ENCODE results near the gene INTS11.

- TF ChIP-seq ZC3H10 (CRISPR knock-in tag; IDR thresholded peaks at IDR 0.05) (no peak), ZNF70 (CRISPR knock-in tag; IDR thresholded peaks at IDR 0.05) (no peak), PATZ1 (CRISPR knock-in tag; IDR thresholded peaks at IDR 0.05; ENCODE audit: borderline replicate concordance) (no peak), TOX (CRISPR knock-in tag; IDR thresholded peaks at IDR 0.05; ENCODE audit: borderline replicate concordance) (no peak), SNAI2 (CRISPR knock-in tag; IDR thresholded peaks at IDR 0.05) (no peak), RARB (CRISPR knock-in tag; IDR thresholded peaks at IDR 0.05) (no peak), ZFP30 (CRISPR knock-in tag; IDR thresholded peaks at IDR 0.05) (no peak), GLIS3 (CRISPR knock-in tag; IDR thresholded peaks at IDR 0.05) (no peak), ZFP3 (CRISPR knock-in tag; IDR thresholded peaks at IDR 0.05) (no peak)
- TF ChIP-seq, protein P1, sequence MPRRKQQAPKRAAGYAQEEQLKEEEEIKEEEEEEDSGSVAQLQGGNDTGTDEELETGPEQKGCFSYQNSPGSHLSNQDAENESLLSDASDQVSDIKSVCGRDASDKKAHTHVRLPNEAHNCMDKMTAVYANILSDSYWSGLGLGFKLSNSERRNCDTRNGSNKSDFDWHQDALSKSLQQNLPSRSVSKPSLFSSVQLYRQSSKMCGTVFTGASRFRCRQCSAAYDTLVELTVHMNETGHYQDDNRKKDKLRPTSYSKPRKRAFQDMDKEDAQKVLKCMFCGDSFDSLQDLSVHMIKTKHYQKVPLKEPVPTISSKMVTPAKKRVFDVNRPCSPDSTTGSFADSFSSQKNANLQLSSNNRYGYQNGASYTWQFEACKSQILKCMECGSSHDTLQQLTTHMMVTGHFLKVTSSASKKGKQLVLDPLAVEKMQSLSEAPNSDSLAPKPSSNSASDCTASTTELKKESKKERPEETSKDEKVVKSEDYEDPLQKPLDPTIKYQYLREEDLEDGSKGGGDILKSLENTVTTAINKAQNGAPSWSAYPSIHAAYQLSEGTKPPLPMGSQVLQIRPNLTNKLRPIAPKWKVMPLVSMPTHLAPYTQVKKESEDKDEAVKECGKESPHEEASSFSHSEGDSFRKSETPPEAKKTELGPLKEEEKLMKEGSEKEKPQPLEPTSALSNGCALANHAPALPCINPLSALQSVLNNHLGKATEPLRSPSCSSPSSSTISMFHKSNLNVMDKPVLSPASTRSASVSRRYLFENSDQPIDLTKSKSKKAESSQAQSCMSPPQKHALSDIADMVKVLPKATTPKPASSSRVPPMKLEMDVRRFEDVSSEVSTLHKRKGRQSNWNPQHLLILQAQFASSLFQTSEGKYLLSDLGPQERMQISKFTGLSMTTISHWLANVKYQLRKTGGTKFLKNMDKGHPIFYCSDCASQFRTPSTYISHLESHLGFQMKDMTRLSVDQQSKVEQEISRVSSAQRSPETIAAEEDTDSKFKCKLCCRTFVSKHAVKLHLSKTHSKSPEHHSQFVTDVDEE (CRISPR knock-in tag; IDR thresholded peaks at IDR 0.05): no peak
- TF ChIP-seq, protein P2, sequence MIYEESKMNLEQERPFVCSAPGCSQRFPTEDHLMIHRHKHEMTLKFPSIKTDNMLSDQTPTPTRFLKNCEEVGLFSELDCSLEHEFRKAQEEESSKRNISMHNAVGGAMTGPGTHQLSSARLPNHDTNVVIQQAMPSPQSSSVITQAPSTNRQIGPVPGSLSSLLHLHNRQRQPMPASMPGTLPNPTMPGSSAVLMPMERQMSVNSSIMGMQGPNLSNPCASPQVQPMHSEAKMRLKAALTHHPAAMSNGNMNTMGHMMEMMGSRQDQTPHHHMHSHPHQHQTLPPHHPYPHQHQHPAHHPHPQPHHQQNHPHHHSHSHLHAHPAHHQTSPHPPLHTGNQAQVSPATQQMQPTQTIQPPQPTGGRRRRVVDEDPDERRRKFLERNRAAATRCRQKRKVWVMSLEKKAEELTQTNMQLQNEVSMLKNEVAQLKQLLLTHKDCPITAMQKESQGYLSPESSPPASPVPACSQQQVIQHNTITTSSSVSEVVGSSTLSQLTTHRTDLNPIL (CRISPR knock-in tag; IDR thresholded peaks at IDR 0.05; ENCODE audit: low read depth): no peak
These were observed 21.4 kb downstream of the INTS11 start for GRCh38 chr1:1302951-1303509.
